OCI-LY1 (cell line): ENCODE results near the gene AGAP1.

ENCODE experiments used
- H2AFZ ChIP-seq: fragments of 200-600 bp; sonication (generic), shearing (Covaris generic); 2 replicates; pipeline ENCODE4 v1.6.0; 2014; ENCODE audit warnings: antibody characterized with exemption, mild to moderate bottlenecking, low read length
- H3F3A ChIP-seq: fragments of 200-600 bp; sonication (generic), shearing (Covaris generic); 2 replicates; pipeline ENCODE4 v1.6.0; 2014; ENCODE audit warnings: mild to moderate bottlenecking, antibody characterized with exemption, low read length, moderate library complexity; ENCODE audit not compliant: insufficient read depth
- H3K27ac ChIP-seq: fragments of 200-600 bp; sonication (generic); 2 replicates; pipeline ENCODE4 v1.5.1; 2014; ENCODE audit warnings: low read length, mixed run types, mild to moderate bottlenecking, low read depth; ENCODE audit not compliant: poor library complexity, severe bottlenecking
- H3K27me3 ChIP-seq: fragments of 200-600 bp; sonication (generic); 2 replicates; pipeline ENCODE4 v1.6.0; 2014; ENCODE audit warnings: antibody characterized with exemption, mild to moderate bottlenecking, low read length, moderate library complexity; ENCODE audit not compliant: insufficient read depth
- H3K36me3 ChIP-seq: fragments of 200-600 bp; sonication (generic); 2 replicates; pipeline ENCODE4 v1.6.1; 2014; ENCODE audit warnings: mild to moderate bottlenecking, antibody characterized with exemption, low read length, moderate library complexity, mixed read lengths; ENCODE audit not compliant: insufficient read depth
- H3K4me1 ChIP-seq: fragments of 200-600 bp; sonication (generic); 2 replicates; pipeline ENCODE4 v1.5.1; 2014; ENCODE audit warnings: mild to moderate bottlenecking, low read length, moderate library complexity; ENCODE audit not compliant: insufficient read depth, severe bottlenecking
- H3K4me2 ChIP-seq: fragments of 200-600 bp; sonication (generic), shearing (Covaris generic); 2 replicates; pipeline ENCODE4 v1.6.1; 2014; ENCODE audit warnings: low read length
- H3K4me3 ChIP-seq: fragments of 200-600 bp; sonication (generic); 2 replicates; pipeline ENCODE4 v1.5.1; 2014; ENCODE audit warnings: low read length, low read depth, mild to moderate bottlenecking, mixed read lengths; ENCODE audit not compliant: poor library complexity, severe bottlenecking
- H3K79me2 ChIP-seq: fragments of 200-600 bp; shearing (Covaris generic); 2 replicates; pipeline ENCODE4 v1.6.1; 2016; ENCODE audit warnings: mixed run types, low read length, mixed read lengths; ENCODE audit not compliant: insufficient read depth
- H3K9ac ChIP-seq: fragments of 200-600 bp; sonication (generic), shearing (Covaris generic); 2 replicates; pipeline ENCODE4 v1.6.1; 2014; ENCODE audit warnings: mild to moderate bottlenecking, low read length, mixed read lengths
- H3K9me2 ChIP-seq: fragments of 200-600 bp; sonication (generic), shearing (Covaris generic); 2 replicates; pipeline ENCODE4 v1.6.1; 2014; ENCODE audit warnings: low read depth, mild to moderate bottlenecking, low read length, mixed read lengths
- H3K9me3 ChIP-seq: fragments of 200-600 bp; shearing (Covaris generic); 2 replicates; pipeline ENCODE4 v1.6.1; 2014; ENCODE audit warnings: low read length, mixed read lengths
- H4K20me1 ChIP-seq: fragments of 200-600 bp; sonication (generic), shearing (Covaris generic); 2 replicates; pipeline ENCODE4 v1.6.0; 2016; ENCODE audit warnings: mild to moderate bottlenecking, low read length; ENCODE audit not compliant: insufficient read depth
- CTCF ChIP-seq: fragments of 200-600 bp; sonication (generic), shearing (Covaris generic); IDR thresholded peaks from 2 replicates; pipeline ENCODE4 v1.5.1; 2017; ENCODE audit warnings: mild to moderate bottlenecking, antibody characterized with exemption, low read length, moderate library complexity, mixed read lengths
- EZH2 ChIP-seq: fragments of 200-600 bp; sonication (generic), shearing (Covaris generic); IDR thresholded peaks from 2 replicates; pipeline ENCODE4 v1.8.0; 2017; ENCODE audit warnings: borderline replicate concordance, mixed run types, mild to moderate bottlenecking, antibody characterized with exemption, low read length, moderate library complexity, mixed read lengths

The AGAP1 gene

DNA sequence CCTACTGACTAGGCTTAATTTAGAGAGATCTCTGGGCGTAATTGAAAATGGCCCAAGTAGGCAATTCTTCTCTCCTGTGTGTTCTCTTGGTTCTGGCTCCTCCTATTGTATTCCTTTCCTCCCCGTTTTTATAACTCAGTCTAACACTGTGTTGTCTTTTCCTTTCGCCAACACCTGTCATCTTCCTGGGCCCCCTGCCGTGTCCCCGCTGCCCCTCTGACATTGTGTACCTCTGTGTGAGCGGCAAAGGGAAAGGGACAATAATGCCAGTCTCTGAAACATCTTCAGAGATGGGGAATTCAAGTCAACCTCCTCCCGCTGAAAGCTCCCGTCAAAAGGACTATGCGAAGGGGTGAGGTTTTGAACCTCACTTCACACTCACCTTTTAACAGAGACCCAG, 463.4 kb downstream of the AGAP1 start:
- H3K27ac ChIP-seq = no peak overlapping the region
- H3K4me2 ChIP-seq = no peak overlapping the region
- no peak overlapping the region for H3K4me3 ChIP-seq
- TF ChIP-seq CTCF (no peak), EZH2 (no peak)
- no peaks in the 10 kb centered on the region for H4K20me1 ChIP-seq
- H2AFZ ChIP-seq = no peak overlapping the region
- H3K9ac ChIP-seq = no peak overlapping the region
- H3K79me2 ChIP-seq = no peaks in the 10 kb centered on the region
- H3K9me3 ChIP-seq = no peaks in the 10 kb centered on the region
- H3K27me3 ChIP-seq = no peaks in the 10 kb centered on the region
- H3K36me3 ChIP-seq = no peaks in the 10 kb centered on the region
- no peaks in the 10 kb centered on the region for H3K9me2 ChIP-seq
- H3K4me1 ChIP-seq = no peaks in the 10 kb centered on the region
- no peaks in the 10 kb centered on the region for H3F3A ChIP-seq

- Histone ChIP-seq H3K4me1 (no peaks in the 10 kb centered on the region), H3F3A (no peaks in the 10 kb centered on the region), H3K9me2 (no peaks in the 10 kb centered on the region), H3K4me3 (no peak overlapping the region), H3K79me2 (no peaks in the 10 kb centered on the region), H2AFZ (no peak overlapping the region), H3K36me3 (no peaks in the 10 kb centered on the region), H3K27ac (no peak overlapping the region), H3K9me3 (no peaks in the 10 kb centered on the region), H3K9ac (no peak overlapping the region), H4K20me1 (no peaks in the 10 kb centered on the region), H3K4me2 (no peak overlapping the region), H3K27me3 (no peaks in the 10 kb centered on the region)
- TF ChIP-seq CTCF (no peak), EZH2 (no peak)
Measured at GRCh38 chr2:235958221-235958930, 464.5 kb downstream of the AGAP1 start.

DNA sequence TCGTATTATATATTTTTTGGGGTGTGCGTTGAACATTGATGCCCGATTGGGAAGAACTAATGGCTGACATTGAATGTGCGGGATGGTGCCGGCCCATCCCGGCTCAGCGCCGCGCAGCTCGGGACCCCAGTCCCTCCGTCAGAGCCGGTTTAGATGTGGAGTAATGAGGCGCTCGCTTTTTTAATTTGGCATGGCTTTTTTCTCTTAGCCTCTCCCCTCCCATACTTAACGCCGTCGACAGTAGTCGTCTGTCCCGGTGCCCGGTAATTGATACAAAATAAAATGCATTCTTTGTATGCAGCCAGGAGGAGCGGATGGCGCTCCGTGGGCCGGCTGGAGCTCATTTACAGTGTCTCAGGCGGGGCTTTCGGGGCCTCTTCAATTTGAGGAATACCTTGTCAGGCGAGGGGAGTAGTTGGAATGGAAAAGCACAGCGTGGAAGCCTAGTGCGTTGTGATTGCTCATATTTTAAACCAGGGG, 465.1 kb downstream of the AGAP1 start:
- H3F3A ChIP-seq = no peaks in the 10 kb centered on the region
- no peak overlapping the region for H3K4me2 ChIP-seq
- no peaks in the 10 kb centered on the region for H3K27me3 ChIP-seq
- H3K9me2 ChIP-seq = no peaks in the 10 kb centered on the region
- no peaks in the 10 kb centered on the region for H3K9me3 ChIP-seq
- no peak for TF ChIP-seq EZH2
- TF ChIP-seq CTCF = no peak
- no peak overlapping the region for H3K4me3 ChIP-seq
- no peak overlapping the region for H3K9ac ChIP-seq
- H3K36me3 ChIP-seq = no peaks in the 10 kb centered on the region
- no peaks in the 10 kb centered on the region for H3K79me2 ChIP-seq
- no peaks in the 10 kb centered on the region for H3K4me1 ChIP-seq
- H2AFZ ChIP-seq = no peak overlapping the region
- no peak overlapping the region for H3K27ac ChIP-seq
- no peaks in the 10 kb centered on the region for H4K20me1 ChIP-seq
